ENCODE data around the gene EYA3.

EYA3 gene

DNA sequence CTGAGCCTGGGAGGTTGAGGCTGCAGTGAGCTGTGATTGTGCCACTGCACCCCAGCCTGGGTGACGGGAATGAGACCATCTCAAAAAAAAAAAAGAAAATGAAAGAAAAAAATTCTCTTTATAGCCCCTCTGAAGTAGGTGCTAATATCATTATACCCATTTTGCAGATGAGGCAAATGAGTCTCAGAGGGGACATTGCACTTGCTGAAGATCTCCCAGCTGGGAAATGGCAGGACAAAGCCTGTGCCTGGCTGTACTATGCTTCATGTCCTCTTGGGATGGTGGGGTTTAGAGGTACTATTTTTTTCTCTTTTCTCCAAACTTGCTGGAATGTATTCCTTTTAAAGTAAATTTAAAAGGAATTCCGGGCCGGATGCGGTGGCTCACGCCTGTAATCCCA lies 152.0 kb downstream of the EYA3 start:
- DNase-seq (ENCODE audit: low spot score), result no peak

GRCh38 chr1:27935721-27936120 lies 152.7 kb downstream of the EYA3 start:
- no peak for DNase-seq (ENCODE audit: low spot score)

GRCh38 chr1:27934818-27935549 lies 153.4 kb downstream of the EYA3 start, which contains the start of gene SMPDL3B:
Gene SMPDL3B, plus strand, starts transcription at chr1:27935000. Its CDS starts 184 bp downstream, at chr1:27935184.
- DNase-seq (ENCODE audit: low spot score), result peak; percentile 82

DNA sequence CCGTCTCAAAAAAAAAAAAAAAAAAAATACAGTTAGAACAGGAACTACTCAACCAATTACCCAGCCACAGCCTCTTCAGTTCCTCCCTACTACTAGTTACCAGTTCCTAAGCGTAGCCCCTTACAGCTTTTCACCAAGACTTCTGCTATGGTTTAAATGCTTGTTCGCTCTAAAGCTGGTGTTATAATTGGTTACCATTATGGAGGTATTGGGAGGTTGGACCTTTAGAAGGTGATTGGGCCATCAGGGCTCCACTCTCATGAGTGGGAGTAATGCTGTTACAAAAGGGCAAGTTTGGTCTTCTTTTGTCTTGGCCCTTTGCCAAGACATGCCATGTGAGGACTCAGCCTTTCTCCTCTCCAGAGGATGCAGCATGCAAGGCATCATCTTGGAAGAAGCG lies 156.7 kb downstream of the EYA3 start:
- DNase-seq (ENCODE audit: low spot score), result no peak

DNA sequence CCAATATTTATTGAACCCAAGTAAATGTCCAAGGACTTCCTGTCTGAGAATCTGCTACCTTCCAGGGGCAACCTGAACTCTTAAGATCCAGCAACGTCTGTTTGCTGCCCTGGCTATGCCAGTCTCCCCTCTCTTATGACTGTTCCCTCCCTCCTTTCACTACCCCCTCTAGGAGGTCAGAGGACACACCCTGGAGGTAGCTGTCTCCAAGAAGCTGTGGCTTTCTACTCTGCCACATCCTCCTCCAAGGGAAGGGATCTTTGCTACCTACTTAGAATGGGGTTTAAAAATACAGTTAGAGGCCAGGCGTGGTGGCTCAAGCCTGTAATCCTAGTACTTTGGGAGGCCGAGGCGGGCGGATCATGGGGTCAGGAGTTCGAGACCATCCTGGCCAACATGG lies 157.2 kb downstream of the EYA3 start:
- no peak for DNase-seq (ENCODE audit: low spot score)

DNA sequence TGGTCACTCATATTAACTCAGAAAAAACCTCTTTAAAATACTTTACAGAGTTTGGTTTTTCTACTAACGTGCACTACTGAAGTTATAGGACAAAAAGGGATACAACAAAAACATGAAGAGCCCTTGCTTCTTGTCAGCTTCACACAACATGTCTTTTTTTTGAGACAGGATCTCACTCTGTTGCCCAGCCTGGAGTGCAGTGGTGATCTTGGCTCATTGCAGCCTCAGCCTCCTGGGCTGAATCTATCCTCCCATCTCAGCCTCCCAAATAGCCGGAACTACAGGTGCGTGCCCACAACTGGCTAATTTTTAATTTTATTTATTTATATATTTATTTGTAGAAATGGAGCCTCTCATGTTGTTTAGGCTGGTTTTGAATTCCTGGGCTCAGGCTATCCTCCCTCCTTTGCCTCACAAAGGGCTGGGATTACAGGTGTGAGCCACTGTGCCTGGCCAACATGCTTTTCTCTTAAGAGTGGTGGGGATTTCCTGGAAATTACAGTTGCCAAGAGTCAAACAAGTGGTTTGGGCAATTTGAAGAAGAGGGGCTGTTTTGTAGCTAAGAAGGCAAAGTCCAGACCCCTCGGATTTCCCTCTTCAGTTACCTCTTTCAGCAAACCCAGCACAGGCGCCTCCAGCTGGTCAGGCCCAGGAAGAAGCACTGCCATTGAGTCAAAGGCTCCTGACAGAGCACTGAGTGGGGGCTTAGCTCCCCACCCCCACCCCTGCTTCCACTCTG lies 160.0 kb downstream of the EYA3 start:
- no peak for DNase-seq (ENCODE audit: low spot score)

- no peak for DNase-seq (ENCODE audit: low spot score)
Observed at GRCh38 chr1:27922272-27922671, 166.1 kb downstream of the EYA3 start.

All from LoVo (cell line).